GM23338 (cell line): ENCODE measurements around the gene CEBPG. TPM values are rescaled to one million over a fixed set of nuclear protein-coding genes. Genes with fewer than 3 reads are reported as not detected.

Experiments
- ATAC-seq: fragments of 200-7000 bp; cut with Tn5 transposase; 3 replicates; pipeline ENCODE4 v1.9.1; 2020
- DNase-seq: peaks from one replicate; pipeline ENCODE4 v3.0.0-alpha.2; 2015; ENCODE audit warnings: low spot score
- H2AFZ ChIP-seq: fragments of 200-600 bp; sonication (generic); 2 replicates; pipeline ENCODE4 v1.8.0; 2016; ENCODE audit warnings: antibody characterized with exemption, mild to moderate bottlenecking, moderate library complexity
- H3F3A ChIP-seq: fragments of 200-600 bp; sonication (generic); replicated peaks from 2 replicates; pipeline ENCODE4 v1.8.0; 2017; ENCODE audit warnings: antibody characterized with exemption, mixed run types, low read depth
- H3K27ac ChIP-seq: fragments of 200-600 bp; sonication (generic); 2 replicates; pipeline ENCODE4 v1.6.1; 2016; ENCODE audit warnings: low read depth
- H3K27me3 ChIP-seq: fragments of 200-600 bp; sonication (generic); 2 replicates; pipeline ENCODE4 v1.8.0; 2016; ENCODE audit warnings: mild to moderate bottlenecking, mixed run types, moderate library complexity; ENCODE audit not compliant: insufficient read depth
- H3K36me3 ChIP-seq: fragments of 200-600 bp; sonication (generic); 2 replicates; pipeline ENCODE4 v1.8.0; 2016; ENCODE audit warnings: mild to moderate bottlenecking; ENCODE audit not compliant: insufficient read depth
- H3K4me1 ChIP-seq: fragments of 200-600 bp; sonication (generic); 2 replicates; pipeline ENCODE4 v1.8.0; 2016; ENCODE audit warnings: mild to moderate bottlenecking, moderate library complexity; ENCODE audit not compliant: insufficient read depth
- H3K4me2 ChIP-seq: fragments of 200-600 bp; sonication (generic); 2 replicates; pipeline ENCODE4 v1.7.1; 2017; ENCODE audit warnings: mixed run types
- H3K4me3 ChIP-seq: fragments of 200-600 bp; sonication (generic); 2 replicates; pipeline ENCODE4 v1.6.1; 2016; ENCODE audit warnings: mixed run types
- H3K79me2 ChIP-seq: fragments of 200-600 bp; sonication (generic); replicated peaks from 2 replicates; pipeline ENCODE4 v1.8.0; 2017; ENCODE audit warnings: mild to moderate bottlenecking; ENCODE audit not compliant: insufficient read depth
- H3K9me2 ChIP-seq: fragments of 200-600 bp; sonication (generic); 2 replicates; pipeline ENCODE4 v1.8.0; 2017; ENCODE audit not compliant: insufficient read depth
- H4K20me1 ChIP-seq: fragments of 200-600 bp; sonication (generic); replicated peaks from 2 replicates; pipeline ENCODE4 v1.8.0; 2017; ENCODE audit warnings: mild to moderate bottlenecking; ENCODE audit not compliant: insufficient read depth
- H3K27ac Mint-ChIP-seq: 2 replicates; pipeline ENCODE4 v1.8.0; 2020; ENCODE audit warnings: inconsistent platforms, mild to moderate bottlenecking, moderate library complexity, mixed read lengths
- H3K27me3 Mint-ChIP-seq: 3 replicates; pipeline ENCODE4 v1.8.0; 2022; ENCODE audit warnings: low read depth, mild to moderate bottlenecking, moderate library complexity, mixed read lengths, inconsistent platforms; ENCODE audit not compliant: insufficient read depth, poor library complexity
- H3K36me3 Mint-ChIP-seq: 3 replicates; pipeline ENCODE4 v1.8.0; 2021; ENCODE audit warnings: low read depth, mild to moderate bottlenecking, inconsistent platforms, moderate library complexity, mixed read lengths
- H3K4me1 Mint-ChIP-seq: 3 replicates; pipeline ENCODE4 v1.8.0; 2020; ENCODE audit warnings: mild to moderate bottlenecking, inconsistent platforms, mixed read lengths
- H3K4me3 Mint-ChIP-seq: 3 replicates; pipeline ENCODE4 v1.8.0; 2021; ENCODE audit warnings: moderate library complexity, mild to moderate bottlenecking, inconsistent platforms, mixed read lengths
- H3K9me3 Mint-ChIP-seq: 3 replicates; pipeline ENCODE4 v1.8.0; 2020; ENCODE audit warnings: moderate library complexity, mild to moderate bottlenecking, inconsistent platforms, mixed read lengths
- CREB1 ChIP-seq: fragments of 250-450 bp; sonication (Bioruptor Pico); IDR thresholded peaks from 2 replicates; pipeline ENCODE4 v1.5.0; 2020; ENCODE audit warnings: low read depth, mild to moderate bottlenecking, moderate library complexity
- EZH2 ChIP-seq: fragments of 200-600 bp; sonication (generic); IDR thresholded peaks from one replicate; pipeline ENCODE4 v1.8.0; 2017; ENCODE audit warnings: antibody characterized with exemption, mild to moderate bottlenecking, low read depth; ENCODE audit not compliant: unreplicated experiment
- EZH2phosphoT487 ChIP-seq: fragments of 200-600 bp; sonication (generic); IDR thresholded peaks from one replicate; pipeline ENCODE4 v1.8.1; 2018; ENCODE audit warnings: antibody characterized with exemption; ENCODE audit not compliant: unreplicated experiment
- JUNB ChIP-seq: IDR thresholded peaks from one replicate; pipeline ENCODE4 v1.6.1; 2016; ENCODE audit warnings: antibody characterized with exemption; ENCODE audit not compliant: unreplicated experiment
- NANOG ChIP-seq: IDR thresholded peaks from 2 replicates; pipeline ENCODE4 v1.6.1; 2016; ENCODE audit warnings: antibody characterized with exemption, borderline replicate concordance
- POLR2AphosphoS5 ChIP-seq: IDR thresholded peaks from 2 replicates; pipeline ENCODE4 v1.6.1; 2016; ENCODE audit warnings: antibody characterized with exemption, low read depth
- STAT1 ChIP-seq: IDR thresholded peaks from one replicate; pipeline ENCODE4 v1.6.1; 2016; ENCODE audit warnings: antibody characterized with exemption; ENCODE audit not compliant: unreplicated experiment
- ZNF114 ChIP-seq: fragments of 250-450 bp; sonication (Bioruptor Pico); IDR thresholded peaks from 2 replicates; pipeline ENCODE4 v1.5.0; 2020; ENCODE audit warnings: mild to moderate bottlenecking, moderate library complexity
- ZNF331 ChIP-seq: fragments of 250-450 bp; sonication (Bioruptor Pico); IDR thresholded peaks from 2 replicates; pipeline ENCODE4 v1.5.0; 2020; ENCODE audit warnings: low read depth, mild to moderate bottlenecking, moderate library complexity
- polyA plus RNA-seq: library from polyadenylated mRNA; unstranded; fragments of >200 nt; fragmentation: Nextera tagmentation; extraction: Ambion mirVana; gene quantifications from 2 replicates; pipeline ENCODE4 v1.2.1, GENCODE V29; 2016
- total RNA-seq: library from RNA; depleted of rRNA; stranded (reverse); fragments of >200 nt; shearing (Covaris generic); gene quantifications from 2 replicates; pipeline ENCODE4 v1.2.3, GENCODE V29; 2014
- TF ChIP-seq, protein P1 (sequence below): fragments of 250-450 bp; sonication (Bioruptor Pico); IDR thresholded peaks from 2 replicates; pipeline ENCODE4 v1.5.0; 2020; ENCODE audit warnings: mild to moderate bottlenecking, moderate library complexity
- TF ChIP-seq, protein P2 (sequence below), 2 experiments: fragments of 200-600 bp in 1 of 2; sonication (generic) in 1 of 2; conservative IDR thresholded peaks; 2 replicates each; pipeline versions ENCODE4 v1.5.1 to v1.6.1; 2016 to 2017; ENCODE audit warnings: antibody characterized with exemption in 2 of 2, low read depth in 2 of 2, mild to moderate bottlenecking in 2 of 2, moderate library complexity in 1 of 2
- TF ChIP-seq, protein P3 (sequence below): IDR thresholded peaks from one replicate; pipeline ENCODE4 v1.6.1; 2018; ENCODE audit warnings: antibody characterized with exemption; ENCODE audit not compliant: unreplicated experiment

CEBPG gene
- total and polyA plus RNA-seq, 2 experiments from 2014 or later, result 25.9 to 50.2 TPM

DNA sequence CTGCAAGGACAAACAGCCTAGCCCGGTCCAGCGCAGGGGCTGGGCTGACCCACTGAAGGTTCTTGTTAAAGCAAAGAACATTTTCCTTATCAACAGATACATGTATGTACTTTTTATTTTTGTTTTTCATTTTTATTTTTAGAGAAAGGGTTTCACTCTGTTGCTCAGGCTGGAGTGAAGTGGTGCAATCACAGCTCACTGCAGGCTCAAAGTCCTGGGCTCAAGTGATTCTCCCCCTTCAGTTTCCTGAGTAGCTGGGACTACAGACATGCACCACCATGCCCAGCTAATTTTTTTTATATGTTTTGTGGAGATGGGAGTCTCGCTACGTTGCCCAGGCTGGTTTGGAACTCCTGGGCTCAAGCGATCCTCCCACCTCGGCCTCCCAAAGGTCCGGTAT, 47.9 kb downstream of the CEBPG start (continued):
- TF ChIP-seq EZH2 (no peak), CREB1 (CRISPR knock-in tag) (no peak), NANOG (no peak)

DNA sequence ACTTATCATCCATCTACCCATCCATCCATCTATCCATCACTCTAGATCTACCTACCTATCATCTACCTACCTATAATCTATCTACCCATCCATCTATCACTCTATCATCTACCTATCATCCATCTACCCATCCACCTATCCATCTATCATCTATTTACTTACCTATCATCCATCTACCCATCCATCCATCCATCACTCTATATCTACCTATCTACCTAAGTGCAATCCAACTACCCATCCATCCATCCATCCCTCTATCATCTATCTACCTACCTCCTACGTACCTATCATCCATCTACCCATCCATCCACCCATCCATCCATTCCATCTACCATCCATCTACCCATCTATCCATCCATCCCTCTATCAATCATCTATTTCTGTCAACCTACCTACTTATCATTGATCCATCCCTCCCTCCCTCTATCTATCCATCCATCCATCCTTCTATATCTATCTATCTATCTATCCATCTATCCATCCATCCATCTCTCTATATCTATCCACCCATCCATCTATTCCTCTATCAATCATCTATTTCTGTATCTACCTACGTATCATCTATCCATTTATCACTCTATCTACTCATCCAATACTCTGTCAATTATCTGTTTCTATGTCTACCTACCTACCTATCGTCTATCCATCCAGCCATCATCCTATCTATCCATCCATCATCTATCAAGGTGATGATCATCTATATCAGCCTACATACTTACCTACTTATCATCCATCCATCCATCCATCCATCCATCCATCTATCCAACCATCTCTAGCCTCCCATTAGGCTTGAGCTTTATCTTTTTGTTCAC, 49.1 kb downstream of the CEBPG start:
- H3K36me3 Mint-ChIP-seq, result 0 out of 3 replicates have a peak, but pooled peaks cover 4% of the 10 kb centered on the region
- Histone ChIP-seq H3K27ac (no peak overlapping the region), H3K36me3 (no peaks in the 10 kb centered on the region), H3K27me3 (no peaks in the 10 kb centered on the region), H3K9me2 (0 out of 2 replicates have a peak, but pooled peaks cover 8% of the 10 kb centered on the region), H3K4me3 (no peak overlapping the region), H3K4me2 (no peak overlapping the region), H3K4me1 (no peaks in the 10 kb centered on the region), H4K20me1 (no peaks in the 10 kb centered on the region; the same call in 1 of the 2 replicates), H2AFZ (no peak overlapping the region), H3K79me2 (no peaks in the 10 kb centered on the region), H3F3A (no peaks in the 10 kb centered on the region)
- no peak overlapping the region for H3K4me3 Mint-ChIP-seq
- H3K27me3 Mint-ChIP-seq, result no peaks in the 10 kb centered on the region
- H3K9me3 Mint-ChIP-seq, result no peaks in the 10 kb centered on the region
- no peak overlapping the region for H3K27ac Mint-ChIP-seq
- peaks cover 9% of the 10 kb centered on the region for H3K4me1 Mint-ChIP-seq
- ATAC-seq (no peak), DNase-seq (no peak)
- TF ChIP-seq STAT1, result no peak
- TF ChIP-seq EZH2phosphoT487, result no peak
- no peak for TF ChIP-seq CREB1 (CRISPR knock-in tag)
- TF ChIP-seq NANOG, result no peak
- TF ChIP-seq, protein P1, sequence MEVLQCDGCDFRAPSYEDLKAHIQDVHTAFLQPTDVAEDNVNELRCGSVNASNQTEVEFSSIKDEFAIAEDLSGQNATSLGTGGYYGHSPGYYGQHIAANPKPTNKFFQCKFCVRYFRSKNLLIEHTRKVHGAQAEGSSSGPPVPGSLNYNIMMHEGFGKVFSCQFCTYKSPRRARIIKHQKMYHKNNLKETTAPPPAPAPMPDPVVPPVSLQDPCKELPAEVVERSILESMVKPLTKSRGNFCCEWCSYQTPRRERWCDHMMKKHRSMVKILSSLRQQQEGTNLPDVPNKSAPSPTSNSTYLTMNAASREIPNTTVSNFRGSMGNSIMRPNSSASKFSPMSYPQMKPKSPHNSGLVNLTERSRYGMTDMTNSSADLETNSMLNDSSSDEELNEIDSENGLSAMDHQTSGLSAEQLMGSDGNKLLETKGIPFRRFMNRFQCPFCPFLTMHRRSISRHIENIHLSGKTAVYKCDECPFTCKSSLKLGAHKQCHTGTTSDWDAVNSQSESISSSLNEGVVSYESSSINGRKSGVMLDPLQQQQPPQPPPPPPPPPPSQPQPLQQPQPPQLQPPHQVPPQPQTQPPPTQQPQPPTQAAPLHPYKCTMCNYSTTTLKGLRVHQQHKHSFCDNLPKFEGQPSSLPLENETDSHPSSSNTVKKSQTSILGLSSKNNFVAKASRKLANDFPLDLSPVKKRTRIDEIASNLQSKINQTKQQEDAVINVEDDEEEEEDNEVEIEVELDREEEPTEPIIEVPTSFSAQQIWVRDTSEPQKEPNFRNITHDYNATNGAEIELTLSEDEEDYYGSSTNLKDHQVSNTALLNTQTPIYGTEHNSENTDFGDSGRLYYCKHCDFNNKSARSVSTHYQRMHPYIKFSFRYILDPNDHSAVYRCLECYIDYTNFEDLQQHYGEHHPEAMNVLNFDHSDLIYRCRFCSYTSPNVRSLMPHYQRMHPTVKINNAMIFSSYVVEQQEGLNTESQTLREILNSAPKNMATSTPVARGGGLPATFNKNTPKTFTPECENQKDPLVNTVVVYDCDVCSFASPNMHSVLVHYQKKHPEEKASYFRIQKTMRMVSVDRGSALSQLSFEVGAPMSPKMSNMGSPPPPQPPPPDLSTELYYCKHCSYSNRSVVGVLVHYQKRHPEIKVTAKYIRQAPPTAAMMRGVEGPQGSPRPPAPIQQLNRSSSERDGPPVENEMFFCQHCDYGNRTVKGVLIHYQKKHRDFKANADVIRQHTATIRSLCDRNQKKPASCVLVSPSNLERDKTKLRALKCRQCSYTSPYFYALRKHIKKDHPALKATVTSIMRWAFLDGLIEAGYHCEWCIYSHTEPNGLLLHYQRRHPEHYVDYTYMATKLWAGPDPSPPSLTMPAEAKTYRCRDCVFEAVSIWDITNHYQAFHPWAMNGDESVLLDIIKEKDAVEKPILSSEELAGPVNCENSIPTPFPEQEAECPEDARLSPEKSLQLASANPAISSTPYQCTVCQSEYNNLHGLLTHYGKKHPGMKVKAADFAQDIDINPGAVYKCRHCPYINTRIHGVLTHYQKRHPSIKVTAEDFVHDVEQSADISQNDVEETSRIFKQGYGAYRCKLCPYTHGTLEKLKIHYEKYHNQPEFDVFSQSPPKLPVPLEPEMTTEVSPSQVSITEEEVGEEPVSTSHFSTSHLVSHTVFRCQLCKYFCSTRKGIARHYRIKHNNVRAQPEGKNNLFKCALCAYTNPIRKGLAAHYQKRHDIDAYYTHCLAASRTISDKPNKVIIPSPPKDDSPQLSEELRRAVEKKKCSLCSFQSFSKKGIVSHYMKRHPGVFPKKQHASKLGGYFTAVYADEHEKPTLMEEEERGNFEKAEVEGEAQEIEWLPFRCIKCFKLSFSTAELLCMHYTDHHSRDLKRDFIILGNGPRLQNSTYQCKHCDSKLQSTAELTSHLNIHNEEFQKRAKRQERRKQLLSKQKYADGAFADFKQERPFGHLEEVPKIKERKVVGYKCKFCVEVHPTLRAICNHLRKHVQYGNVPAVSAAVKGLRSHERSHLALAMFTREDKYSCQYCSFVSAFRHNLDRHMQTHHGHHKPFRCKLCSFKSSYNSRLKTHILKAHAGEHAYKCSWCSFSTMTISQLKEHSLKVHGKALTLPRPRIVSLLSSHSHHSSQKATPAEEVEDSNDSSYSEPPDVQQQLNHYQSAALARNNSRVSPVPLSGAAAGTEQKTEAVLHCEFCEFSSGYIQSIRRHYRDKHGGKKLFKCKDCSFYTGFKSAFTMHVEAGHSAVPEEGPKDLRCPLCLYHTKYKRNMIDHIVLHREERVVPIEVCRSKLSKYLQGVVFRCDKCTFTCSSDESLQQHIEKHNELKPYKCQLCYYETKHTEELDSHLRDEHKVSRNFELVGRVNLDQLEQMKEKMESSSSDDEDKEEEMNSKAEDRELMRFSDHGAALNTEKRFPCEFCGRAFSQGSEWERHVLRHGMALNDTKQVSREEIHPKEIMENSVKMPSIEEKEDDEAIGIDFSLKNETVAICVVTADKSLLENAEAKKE (CRISPR knock-in tag), result no peak
- TF ChIP-seq EZH2, result no peak
- no peak for TF ChIP-seq POLR2AphosphoS5
- TF ChIP-seq, protein P2, sequence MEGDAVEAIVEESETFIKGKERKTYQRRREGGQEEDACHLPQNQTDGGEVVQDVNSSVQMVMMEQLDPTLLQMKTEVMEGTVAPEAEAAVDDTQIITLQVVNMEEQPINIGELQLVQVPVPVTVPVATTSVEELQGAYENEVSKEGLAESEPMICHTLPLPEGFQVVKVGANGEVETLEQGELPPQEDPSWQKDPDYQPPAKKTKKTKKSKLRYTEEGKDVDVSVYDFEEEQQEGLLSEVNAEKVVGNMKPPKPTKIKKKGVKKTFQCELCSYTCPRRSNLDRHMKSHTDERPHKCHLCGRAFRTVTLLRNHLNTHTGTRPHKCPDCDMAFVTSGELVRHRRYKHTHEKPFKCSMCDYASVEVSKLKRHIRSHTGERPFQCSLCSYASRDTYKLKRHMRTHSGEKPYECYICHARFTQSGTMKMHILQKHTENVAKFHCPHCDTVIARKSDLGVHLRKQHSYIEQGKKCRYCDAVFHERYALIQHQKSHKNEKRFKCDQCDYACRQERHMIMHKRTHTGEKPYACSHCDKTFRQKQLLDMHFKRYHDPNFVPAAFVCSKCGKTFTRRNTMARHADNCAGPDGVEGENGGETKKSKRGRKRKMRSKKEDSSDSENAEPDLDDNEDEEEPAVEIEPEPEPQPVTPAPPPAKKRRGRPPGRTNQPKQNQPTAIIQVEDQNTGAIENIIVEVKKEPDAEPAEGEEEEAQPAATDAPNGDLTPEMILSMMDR (conservative IDR thresholded peaks at IDR 0.05; ENCODE audit: low read depth in 2 of 2), result no peak
- no peak for TF ChIP-seq ZNF331 (CRISPR knock-in tag)
- no peak for TF ChIP-seq JUNB
- no peak for TF ChIP-seq ZNF114
- TF ChIP-seq, protein P3, sequence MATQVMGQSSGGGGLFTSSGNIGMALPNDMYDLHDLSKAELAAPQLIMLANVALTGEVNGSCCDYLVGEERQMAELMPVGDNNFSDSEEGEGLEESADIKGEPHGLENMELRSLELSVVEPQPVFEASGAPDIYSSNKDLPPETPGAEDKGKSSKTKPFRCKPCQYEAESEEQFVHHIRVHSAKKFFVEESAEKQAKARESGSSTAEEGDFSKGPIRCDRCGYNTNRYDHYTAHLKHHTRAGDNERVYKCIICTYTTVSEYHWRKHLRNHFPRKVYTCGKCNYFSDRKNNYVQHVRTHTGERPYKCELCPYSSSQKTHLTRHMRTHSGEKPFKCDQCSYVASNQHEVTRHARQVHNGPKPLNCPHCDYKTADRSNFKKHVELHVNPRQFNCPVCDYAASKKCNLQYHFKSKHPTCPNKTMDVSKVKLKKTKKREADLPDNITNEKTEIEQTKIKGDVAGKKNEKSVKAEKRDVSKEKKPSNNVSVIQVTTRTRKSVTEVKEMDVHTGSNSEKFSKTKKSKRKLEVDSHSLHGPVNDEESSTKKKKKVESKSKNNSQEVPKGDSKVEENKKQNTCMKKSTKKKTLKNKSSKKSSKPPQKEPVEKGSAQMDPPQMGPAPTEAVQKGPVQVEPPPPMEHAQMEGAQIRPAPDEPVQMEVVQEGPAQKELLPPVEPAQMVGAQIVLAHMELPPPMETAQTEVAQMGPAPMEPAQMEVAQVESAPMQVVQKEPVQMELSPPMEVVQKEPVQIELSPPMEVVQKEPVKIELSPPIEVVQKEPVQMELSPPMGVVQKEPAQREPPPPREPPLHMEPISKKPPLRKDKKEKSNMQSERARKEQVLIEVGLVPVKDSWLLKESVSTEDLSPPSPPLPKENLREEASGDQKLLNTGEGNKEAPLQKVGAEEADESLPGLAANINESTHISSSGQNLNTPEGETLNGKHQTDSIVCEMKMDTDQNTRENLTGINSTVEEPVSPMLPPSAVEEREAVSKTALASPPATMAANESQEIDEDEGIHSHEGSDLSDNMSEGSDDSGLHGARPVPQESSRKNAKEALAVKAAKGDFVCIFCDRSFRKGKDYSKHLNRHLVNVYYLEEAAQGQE, result no peak
